SIG-M5 treated with dmso at 0.1 percent for 504 hours (cell line): Measurements from ENCODE around the gene RYR2.
"Not testable (repeated sequence)": the region's sequence is repeated elsewhere in the genome, so short reads cannot be mapped to it uniquely, and the experiment has no call there.

Source experiments
- DNase-seq: peaks from one replicate; lab custom pipeline; 2025; ENCODE audit not compliant: unreplicated experiment; lab: John Stamatoyannopoulos, UW

Gene RYR2

DNA sequence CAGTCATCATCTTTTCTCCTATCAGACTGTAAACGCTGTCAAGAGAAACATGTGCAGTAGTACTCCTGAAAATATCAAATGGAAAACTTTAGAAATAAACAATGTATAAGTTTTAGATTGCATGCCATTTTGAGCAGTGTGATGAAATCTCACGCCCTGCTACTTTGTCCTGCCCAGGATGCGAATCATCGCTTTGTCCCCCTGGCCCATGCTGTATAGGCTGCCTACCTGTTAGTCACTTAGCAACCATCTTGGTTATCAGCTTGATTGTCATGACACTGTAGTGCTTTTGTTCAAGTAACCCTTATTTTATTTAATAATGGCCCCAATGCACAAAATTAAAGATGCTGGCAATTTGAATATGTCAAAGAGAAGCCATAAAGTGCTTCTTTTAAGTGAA lies 485.8 kb downstream of the RYR2 start:
- no peak for DNase-seq

GRCh38 chr1:237528545-237528944 lies 486.6 kb downstream of the RYR2 start:
- no peak for DNase-seq

DNA sequence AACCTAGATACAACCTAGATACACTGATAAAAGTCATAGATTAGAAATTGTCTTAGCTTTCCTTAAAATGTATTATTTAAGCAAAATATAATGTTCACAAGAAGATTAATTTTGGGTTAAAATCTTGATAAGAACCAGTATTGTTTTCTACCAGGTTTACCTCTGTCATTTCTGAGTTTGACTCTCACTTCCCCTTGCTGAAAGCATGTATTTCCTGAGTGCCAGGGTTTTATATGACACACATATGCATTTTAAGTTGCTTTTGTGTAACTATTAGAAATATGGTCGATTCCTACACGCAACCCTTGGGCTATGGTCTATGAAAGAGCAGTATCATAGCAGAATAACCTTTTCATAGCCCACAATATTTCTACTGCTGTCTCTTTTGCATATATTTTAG lies 497.1 kb downstream of the RYR2 start:
- no peak for DNase-seq

DNA sequence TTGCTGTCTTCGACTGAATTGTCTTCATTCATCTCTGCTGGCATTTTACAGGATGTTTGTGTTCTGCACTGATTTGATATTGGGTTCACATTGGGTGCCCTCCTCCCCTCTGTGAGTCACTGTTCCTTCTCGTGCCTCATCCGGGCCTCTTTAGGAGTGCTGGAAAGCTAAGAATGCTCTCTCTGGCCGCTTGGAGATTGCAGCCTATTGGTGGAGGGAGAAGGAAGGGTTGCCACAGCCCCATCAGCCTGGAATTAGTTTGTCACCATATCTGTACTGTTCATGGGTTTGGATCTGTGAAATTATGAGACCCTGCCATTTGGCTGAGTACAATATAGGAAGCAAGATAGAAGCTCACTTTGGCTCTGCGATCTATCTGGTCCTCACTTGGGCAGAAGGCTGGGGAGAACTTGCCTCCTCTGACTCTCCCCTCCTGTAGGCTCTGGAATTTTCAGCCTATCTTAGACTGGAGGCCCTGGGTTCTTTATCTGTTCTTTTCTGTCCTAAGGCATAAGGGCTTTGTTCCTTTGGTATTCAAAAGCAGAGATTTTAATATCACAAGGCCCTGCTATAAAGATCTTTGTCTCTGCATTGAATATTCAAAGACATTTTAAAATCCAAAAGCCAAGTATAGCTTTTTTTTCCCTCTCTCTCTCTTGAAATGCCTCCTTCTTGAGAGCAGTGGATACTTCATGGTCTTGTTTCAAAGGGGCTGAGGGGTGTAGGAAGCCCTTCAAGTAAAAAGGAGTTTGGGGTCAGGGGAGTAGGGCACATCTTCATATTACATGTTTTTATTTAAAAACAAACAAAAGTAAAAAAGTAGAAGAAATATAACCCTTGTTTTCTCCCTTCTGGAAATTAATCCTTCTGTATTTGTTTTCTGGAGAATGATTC lies 500.8 kb downstream of the RYR2 start:
- DNase-seq, result no peak

- no peak for DNase-seq
Observed at GRCh38 chr1:237553078-237553477, 511.1 kb downstream of the RYR2 start.

DNA sequence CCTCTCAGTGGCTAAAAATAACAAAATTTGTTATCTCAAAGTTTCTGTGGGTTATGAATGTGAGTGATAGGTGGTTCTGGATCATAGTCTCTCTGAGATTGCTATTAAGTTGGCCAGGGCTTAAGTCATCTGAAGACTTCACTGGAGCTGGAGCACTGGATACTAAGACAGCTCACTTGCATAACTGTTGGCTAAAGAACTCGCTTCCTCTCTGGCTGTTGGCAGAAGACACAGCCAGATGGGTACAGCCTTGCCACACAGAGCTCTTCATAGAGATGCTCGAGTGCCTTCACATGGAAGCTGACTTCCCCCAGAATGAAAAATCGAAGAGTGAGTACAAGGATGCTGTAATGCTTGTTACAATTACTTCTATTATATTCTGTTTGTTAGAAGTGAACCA lies 514.9 kb downstream of the RYR2 start:
- peak; percentile 7 for DNase-seq

DNA sequence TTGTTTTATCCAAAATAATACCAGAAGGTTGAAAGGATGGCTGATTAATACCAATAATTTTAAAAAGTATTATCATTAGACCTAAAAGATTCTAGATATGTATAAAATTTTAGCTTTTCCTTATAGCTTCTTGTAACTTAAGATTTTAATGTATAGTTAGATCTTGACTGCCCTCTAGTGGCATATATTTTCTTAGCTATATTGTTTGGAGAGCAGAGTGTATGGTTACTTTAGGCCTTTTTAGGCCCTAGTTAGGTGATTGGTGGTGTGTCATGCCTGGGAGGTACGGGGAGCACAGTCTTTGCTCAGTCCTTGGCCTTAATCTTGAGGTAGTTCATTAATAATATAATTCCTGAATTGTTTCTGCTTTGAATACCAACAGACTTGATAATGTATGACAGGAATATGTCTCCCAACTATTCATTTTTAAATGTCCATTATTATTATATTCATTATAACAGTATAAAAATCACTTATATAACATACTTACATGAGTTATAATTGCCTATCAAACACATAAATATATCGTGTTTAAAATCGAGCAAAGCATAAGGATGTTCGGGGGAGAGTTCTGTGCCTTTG lies 520.3 kb downstream of the RYR2 start:
- peak; percentile 75 for DNase-seq

DNA sequence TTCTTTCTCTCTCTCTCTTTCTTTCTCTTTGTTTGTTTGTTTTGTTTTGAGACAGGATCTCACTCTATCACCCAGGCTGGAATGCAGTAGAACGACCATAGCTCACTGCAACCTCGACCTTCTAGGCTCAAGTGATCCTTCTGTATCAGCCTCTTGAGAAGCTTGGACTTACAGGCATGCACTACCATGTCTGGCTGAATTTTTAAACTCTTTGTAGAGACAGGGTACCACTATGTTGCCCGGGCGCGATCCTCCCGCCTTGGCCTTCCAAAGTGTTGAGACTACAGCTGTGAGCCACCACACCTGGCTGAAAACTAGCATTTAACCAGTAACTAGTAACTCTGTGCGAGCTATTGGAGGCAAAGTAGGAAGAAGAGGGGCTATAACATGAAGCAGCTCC lies 523.3 kb downstream of the RYR2 start:
- no peak for DNase-seq

DNA sequence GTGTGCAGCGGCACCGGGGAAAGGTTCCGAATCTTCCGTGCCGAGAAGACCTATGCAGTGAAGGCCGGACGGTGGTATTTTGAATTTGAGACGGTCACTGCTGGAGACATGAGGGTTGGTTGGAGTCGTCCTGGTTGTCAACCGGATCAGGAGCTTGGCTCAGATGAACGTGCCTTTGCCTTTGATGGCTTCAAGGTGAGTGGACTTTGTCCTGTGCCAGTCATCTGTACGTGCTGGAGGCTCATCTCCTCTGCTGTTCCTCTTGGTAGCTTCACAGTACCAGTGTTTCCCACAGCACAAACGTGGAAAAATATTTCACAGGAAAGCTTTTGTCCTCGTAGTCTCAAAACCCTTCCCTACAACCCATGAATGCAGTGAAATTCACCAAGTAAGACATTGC lies 524.6 kb downstream of the RYR2 start:
- no peak for DNase-seq

- no peak for DNase-seq
Observed at GRCh38 chr1:237568955-237569354, 527.0 kb downstream of the RYR2 start.

GRCh38 chr1:237570530-237570929 lies 528.5 kb downstream of the RYR2 start:
- DNase-seq, result no peak

- DNase-seq, result no peak
Observed at GRCh38 chr1:237574536-237574935, 532.6 kb downstream of the RYR2 start.

DNA sequence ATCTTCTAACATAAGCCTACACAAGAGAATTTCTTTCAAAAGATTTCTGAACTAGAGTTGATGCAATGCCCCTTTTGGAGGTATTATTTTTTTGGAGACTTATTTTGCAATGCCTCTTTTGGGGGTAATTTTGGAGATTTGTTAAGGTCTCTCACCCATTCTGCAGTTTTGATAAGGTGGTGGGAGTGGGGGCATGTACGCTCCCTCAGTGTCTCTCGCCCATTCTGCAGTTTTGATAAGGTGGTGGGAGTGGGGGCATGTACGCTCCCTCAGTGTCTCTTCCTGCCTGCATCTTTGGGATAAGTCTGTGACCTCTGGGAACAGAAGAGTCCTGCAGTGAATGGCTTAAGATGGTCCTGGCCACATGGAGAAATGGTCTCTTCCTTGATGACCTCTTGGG lies 536.6 kb downstream of the RYR2 start:
- DNase-seq, result no peak

GRCh38 chr1:237580726-237581125 lies 538.7 kb downstream of the RYR2 start:
- DNase-seq, result no peak

DNA sequence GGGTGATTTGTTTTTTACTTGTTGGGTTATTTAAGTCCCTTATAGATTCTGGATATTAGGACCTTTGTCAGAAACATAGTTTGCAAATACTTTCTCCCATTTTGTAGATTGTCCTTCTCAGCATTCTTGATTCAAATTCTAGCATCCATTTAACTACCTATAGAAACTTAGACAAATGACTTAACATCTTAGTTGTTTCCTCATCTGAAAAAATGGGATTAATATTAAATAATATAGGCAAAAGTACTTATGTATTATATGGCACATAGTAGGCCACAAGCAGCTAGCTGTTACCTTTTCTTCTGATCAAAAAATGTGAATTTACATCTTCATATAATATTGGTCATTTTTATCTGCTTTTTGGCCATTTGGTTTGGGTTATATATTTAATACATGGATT lies 541.3 kb downstream of the RYR2 start:
- DNase-seq, result no peak

GRCh38 chr1:237583756-237584155 lies 541.8 kb downstream of the RYR2 start:
- no peak for DNase-seq

DNA sequence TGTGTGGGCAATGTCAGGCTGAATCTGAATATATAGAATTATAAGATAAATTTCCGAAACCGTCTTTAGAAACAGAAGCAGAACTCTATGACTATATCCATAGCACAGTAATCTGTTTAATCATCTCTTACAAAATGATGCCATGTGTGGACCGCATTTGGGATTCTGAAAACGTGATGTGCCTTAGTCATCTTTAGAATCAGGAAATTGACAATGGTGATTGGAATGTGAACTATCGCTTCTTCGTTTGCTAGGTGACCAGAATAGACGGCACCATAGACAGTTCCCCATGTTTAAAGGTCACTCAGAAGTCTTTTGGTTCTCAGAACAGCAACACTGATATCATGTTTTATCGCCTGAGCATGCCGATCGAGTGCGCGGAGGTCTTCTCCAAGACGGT lies 548.4 kb downstream of the RYR2 start:
- DNase-seq, result no peak

DNA sequence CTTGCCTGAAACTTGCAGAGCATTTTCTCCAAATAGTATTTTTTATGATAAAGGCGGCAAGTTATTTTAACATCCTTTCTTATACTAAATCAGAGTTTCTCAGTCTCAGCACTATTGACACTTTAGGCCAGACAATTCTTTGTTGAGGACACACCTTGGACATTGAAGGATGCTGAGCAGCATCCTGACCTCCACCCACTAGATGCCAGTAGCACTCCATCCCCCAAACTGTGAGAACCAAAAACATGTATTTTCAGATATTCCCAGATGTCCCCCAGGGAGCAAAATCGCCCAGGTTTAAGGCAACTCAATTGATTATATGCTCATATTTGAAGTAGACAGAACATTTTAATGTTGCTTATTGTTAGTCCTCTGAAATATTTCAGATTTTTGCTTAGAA lies 549.4 kb downstream of the RYR2 start:
- DNase-seq, result no peak

- DNase-seq, result not testable (repeated sequence)
Observed at GRCh38 chr1:237603036-237603568, 561.1 kb downstream of the RYR2 start.

DNA sequence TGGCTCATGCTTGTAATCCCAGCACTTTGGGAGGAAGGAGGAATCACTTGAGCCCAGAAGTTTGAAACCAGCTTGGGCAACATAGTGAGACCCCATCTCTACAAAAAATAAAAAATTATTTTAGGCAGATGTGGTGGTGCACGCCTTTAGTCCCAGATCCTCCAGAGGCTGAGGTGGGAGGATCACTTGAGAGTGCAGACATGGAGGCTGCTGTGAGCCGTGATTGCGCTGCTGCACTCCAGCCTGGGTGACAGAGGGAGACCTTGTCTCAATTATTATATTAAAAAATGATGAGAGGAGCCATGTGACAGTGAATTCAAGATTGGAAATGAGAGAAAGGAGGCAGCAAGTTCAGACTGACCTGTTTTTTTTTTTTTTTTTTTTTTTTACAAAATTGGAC lies 566.4 kb downstream of the RYR2 start:
- DNase-seq, result no peak

GRCh38 chr1:237610157-237610556 lies 568.2 kb downstream of the RYR2 start:
- no peak for DNase-seq

GRCh38 chr1:237613984-237614383 lies 572.0 kb downstream of the RYR2 start:
- no peak for DNase-seq
